ENCODE measurements around the gene MATN4.

DNA sequence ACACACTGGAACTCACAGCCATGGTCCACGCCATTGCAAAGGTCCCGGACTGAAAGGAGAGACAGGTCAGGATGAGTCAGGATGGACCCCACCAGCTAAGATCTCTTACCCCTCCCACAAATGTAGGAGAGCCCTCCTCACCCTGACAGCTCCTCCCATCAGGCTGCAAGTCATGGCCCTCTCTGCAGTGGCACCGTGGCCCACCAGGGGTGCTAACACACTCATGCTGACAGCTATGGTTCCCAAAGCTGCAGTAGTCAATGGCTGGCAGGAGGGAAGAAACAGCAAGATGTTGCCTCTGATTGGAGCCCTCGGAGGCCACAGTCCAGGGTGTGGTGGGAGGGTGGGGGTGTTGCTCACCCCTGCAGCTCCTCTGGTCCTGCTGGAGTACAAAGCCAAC is 7.1 kb downstream of the MATN4 start:
- no peak for TF ChIP-seq EZH2phosphoT487 (IDR thresholded peaks at IDR 0.05; ENCODE audit: unreplicated experiment)
- TF ChIP-seq, protein P1, sequence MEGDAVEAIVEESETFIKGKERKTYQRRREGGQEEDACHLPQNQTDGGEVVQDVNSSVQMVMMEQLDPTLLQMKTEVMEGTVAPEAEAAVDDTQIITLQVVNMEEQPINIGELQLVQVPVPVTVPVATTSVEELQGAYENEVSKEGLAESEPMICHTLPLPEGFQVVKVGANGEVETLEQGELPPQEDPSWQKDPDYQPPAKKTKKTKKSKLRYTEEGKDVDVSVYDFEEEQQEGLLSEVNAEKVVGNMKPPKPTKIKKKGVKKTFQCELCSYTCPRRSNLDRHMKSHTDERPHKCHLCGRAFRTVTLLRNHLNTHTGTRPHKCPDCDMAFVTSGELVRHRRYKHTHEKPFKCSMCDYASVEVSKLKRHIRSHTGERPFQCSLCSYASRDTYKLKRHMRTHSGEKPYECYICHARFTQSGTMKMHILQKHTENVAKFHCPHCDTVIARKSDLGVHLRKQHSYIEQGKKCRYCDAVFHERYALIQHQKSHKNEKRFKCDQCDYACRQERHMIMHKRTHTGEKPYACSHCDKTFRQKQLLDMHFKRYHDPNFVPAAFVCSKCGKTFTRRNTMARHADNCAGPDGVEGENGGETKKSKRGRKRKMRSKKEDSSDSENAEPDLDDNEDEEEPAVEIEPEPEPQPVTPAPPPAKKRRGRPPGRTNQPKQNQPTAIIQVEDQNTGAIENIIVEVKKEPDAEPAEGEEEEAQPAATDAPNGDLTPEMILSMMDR (conservative IDR thresholded peaks at IDR 0.05; ENCODE audit: low read depth in 2 of 2), result peak; percentile 61 to 62
- TF ChIP-seq POLR2AphosphoS5 (IDR thresholded peaks at IDR 0.05; ENCODE audit: low read depth), result no peak
- TF ChIP-seq, protein P2, sequence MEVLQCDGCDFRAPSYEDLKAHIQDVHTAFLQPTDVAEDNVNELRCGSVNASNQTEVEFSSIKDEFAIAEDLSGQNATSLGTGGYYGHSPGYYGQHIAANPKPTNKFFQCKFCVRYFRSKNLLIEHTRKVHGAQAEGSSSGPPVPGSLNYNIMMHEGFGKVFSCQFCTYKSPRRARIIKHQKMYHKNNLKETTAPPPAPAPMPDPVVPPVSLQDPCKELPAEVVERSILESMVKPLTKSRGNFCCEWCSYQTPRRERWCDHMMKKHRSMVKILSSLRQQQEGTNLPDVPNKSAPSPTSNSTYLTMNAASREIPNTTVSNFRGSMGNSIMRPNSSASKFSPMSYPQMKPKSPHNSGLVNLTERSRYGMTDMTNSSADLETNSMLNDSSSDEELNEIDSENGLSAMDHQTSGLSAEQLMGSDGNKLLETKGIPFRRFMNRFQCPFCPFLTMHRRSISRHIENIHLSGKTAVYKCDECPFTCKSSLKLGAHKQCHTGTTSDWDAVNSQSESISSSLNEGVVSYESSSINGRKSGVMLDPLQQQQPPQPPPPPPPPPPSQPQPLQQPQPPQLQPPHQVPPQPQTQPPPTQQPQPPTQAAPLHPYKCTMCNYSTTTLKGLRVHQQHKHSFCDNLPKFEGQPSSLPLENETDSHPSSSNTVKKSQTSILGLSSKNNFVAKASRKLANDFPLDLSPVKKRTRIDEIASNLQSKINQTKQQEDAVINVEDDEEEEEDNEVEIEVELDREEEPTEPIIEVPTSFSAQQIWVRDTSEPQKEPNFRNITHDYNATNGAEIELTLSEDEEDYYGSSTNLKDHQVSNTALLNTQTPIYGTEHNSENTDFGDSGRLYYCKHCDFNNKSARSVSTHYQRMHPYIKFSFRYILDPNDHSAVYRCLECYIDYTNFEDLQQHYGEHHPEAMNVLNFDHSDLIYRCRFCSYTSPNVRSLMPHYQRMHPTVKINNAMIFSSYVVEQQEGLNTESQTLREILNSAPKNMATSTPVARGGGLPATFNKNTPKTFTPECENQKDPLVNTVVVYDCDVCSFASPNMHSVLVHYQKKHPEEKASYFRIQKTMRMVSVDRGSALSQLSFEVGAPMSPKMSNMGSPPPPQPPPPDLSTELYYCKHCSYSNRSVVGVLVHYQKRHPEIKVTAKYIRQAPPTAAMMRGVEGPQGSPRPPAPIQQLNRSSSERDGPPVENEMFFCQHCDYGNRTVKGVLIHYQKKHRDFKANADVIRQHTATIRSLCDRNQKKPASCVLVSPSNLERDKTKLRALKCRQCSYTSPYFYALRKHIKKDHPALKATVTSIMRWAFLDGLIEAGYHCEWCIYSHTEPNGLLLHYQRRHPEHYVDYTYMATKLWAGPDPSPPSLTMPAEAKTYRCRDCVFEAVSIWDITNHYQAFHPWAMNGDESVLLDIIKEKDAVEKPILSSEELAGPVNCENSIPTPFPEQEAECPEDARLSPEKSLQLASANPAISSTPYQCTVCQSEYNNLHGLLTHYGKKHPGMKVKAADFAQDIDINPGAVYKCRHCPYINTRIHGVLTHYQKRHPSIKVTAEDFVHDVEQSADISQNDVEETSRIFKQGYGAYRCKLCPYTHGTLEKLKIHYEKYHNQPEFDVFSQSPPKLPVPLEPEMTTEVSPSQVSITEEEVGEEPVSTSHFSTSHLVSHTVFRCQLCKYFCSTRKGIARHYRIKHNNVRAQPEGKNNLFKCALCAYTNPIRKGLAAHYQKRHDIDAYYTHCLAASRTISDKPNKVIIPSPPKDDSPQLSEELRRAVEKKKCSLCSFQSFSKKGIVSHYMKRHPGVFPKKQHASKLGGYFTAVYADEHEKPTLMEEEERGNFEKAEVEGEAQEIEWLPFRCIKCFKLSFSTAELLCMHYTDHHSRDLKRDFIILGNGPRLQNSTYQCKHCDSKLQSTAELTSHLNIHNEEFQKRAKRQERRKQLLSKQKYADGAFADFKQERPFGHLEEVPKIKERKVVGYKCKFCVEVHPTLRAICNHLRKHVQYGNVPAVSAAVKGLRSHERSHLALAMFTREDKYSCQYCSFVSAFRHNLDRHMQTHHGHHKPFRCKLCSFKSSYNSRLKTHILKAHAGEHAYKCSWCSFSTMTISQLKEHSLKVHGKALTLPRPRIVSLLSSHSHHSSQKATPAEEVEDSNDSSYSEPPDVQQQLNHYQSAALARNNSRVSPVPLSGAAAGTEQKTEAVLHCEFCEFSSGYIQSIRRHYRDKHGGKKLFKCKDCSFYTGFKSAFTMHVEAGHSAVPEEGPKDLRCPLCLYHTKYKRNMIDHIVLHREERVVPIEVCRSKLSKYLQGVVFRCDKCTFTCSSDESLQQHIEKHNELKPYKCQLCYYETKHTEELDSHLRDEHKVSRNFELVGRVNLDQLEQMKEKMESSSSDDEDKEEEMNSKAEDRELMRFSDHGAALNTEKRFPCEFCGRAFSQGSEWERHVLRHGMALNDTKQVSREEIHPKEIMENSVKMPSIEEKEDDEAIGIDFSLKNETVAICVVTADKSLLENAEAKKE (CRISPR knock-in tag; IDR thresholded peaks at IDR 0.05), result no peak

All from GM23338 (cell line).